ENCODE data around the gene KCNN4.

DNA sequence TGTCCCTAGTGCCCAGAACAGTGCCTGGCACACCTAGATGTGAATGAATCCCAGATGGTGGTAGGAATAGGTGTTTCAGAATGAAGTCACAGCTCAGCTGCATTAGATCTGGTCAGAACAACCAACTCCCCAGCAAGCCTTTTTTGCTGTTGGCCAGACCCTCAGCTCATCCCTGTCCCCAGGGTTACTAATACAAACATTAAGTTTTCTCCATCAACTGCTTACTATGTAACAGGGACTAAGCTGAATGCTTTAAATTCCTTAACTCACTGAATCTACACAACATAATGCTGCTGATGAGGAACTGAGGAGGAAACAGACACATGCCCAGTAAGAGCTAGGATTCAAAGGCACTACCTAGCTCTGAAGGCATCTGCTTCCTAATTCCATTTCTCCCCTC is 44.8 kb downstream of the KCNN4 start:
- TF ChIP-seq, protein P1, sequence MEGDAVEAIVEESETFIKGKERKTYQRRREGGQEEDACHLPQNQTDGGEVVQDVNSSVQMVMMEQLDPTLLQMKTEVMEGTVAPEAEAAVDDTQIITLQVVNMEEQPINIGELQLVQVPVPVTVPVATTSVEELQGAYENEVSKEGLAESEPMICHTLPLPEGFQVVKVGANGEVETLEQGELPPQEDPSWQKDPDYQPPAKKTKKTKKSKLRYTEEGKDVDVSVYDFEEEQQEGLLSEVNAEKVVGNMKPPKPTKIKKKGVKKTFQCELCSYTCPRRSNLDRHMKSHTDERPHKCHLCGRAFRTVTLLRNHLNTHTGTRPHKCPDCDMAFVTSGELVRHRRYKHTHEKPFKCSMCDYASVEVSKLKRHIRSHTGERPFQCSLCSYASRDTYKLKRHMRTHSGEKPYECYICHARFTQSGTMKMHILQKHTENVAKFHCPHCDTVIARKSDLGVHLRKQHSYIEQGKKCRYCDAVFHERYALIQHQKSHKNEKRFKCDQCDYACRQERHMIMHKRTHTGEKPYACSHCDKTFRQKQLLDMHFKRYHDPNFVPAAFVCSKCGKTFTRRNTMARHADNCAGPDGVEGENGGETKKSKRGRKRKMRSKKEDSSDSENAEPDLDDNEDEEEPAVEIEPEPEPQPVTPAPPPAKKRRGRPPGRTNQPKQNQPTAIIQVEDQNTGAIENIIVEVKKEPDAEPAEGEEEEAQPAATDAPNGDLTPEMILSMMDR (IDR thresholded peaks at IDR 0.05; ENCODE audit: extremely low read depth in 1 of 2, insufficient read depth in 1 of 2, low read depth in 1 of 2, low read length in 2 of 2) = no peak
- TF ChIP-seq EZH2 (IDR thresholded peaks at IDR 0.05; ENCODE audit: borderline replicate concordance, low read depth, low read length, severe bottlenecking) (no peak), POLR2AphosphoS5 (IDR thresholded peaks at IDR 0.05; ENCODE audit: insufficient read depth, low read depth, low read length) (no peak), POLR2A (IDR thresholded peaks at IDR 0.05; ENCODE audit: low read depth, low read length) (no peak), FOS (IDR thresholded peaks at IDR 0.05; ENCODE audit: borderline replicate concordance, insufficient read depth, low read length) (no peak)
